Measurements from ENCODE around the gene CYRIA.

CYRIA gene

DNA sequence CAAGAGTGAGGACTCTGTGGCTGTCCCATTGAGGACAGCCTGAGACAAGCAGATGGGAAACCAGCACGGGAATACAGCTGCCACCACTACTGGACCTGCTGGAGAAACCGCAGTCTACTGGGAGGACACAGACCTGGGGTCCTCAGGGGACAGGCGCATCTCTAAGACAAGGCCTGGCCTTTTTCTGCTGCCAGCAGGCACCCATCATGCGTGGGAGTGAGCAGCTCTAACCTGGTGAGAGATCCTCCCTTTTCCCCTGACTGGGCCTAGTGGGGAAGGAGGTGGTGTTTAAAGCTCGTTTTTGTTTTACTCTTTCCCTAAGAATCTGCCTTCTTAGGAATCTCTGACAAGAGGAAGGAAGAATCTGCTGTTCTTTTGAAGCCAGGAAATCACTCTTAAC is 36.6 kb downstream of the CYRIA start:
- DNase-seq (ENCODE audit: low read depth) = no peak

DNA sequence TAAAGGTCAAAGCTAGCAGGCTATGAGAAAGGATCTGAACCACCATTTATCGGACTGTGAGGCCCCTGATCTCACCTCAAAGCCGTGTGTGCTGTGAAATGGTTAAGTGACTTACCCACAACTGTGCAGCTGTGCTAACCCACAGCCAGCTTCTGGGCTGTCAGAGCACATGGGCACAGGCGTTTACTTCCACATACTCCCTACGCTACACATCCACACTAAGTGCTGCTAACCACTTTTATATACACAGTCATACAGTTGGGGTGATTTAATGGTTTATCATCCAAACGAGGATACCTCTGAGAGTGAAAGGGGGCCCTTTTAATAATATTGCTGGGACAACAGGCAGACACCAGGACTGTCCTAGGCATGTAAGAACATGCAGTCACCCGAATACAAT is 37.3 kb downstream of the CYRIA start:
- no peak for DNase-seq (ENCODE audit: low read depth)

DNA sequence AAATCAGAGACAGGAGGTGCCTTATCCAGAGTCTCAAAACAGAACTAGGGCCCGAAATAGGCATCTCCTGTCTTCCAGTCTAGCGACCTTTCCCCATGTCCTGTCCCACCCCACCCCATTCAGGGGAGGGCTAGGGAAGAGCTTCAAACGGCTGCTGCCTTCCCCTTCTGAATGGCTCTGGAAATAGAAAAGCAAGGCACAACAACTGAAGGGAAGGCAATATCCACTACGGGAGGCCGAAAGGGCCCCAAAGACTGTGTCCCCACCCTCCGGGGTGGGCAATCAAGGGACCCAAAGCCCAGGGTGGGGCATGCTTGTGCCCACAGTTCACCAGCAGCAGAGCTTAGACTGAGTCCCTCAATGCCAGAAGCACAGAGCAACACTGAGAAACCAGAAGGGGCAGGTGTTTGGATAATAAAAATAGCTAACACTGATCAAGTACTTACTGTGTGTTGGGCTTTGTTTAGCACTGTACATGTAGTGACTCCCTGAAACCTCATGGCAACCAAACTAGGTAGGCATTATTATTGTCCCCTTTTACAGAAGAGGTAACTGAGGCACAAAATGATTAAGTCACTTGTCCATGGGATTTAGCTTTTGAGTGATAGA is 38.5 kb downstream of the CYRIA start:
- no peak for DNase-seq (ENCODE audit: low read depth)

DNA sequence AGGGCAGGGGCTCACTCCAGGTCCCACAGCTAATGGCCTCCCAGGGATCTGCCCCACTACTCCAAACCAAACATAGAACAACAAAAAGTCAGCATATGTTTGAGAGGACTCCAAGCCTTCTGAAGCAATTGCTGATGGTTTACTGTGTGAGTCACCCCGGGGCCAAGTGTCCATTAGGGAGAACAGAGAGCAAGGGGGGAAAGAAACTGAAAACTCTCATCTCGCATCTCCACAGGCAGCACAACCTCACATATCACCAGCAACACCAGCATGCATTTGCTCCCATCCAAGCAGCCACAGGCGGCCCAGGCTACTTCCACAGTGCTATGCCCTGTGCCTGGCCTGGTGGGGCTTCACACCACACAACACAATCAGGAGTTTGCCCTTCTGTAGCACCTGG is 39.1 kb downstream of the CYRIA start:
- no peak for DNase-seq (ENCODE audit: low read depth)

DNA sequence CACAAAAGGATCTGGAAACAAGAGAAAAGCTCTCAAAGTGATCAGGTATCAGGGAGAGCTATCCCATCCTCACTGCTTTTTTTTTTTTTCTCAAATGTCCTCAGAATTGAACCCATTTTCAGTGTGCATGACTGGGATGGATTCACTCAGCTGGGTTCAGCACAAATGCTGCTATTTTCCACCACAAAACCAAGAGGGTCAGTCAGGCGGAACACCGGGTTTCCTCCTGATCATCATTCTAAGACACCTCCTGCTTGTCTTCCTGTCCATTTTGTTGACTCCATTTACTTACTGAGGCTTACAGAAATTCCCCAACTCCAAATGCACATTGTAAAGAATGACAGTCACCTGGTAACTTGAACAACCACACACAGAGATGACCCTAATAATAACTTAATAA is 39.9 kb downstream of the CYRIA start:
- DNase-seq (ENCODE audit: low read depth) = no peak

DNA sequence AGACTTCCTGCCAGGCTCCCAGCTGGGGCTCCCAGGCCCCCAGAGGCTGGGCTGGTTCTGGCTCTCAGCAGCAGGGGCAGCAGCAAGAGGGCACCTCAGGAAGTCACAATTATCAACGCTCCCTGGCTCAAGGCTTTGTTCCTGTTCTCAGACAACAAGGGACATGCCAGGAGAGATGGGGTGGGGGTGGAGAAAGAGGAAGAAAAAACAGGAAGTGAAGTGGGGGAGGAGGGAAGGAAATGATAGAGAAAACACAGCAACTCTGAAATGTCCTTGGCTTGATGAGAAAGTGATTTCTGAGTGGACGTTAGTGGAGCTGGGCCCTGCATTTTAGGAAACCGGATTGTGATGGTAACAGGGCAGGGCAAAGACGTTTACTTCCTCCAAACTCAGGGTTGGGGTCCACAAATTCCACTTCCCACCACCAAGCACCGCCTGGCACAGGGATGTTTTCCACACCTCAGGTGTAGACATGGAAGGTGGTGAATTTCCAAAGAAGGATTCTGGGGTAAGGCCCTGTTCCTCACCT is 40.4 kb downstream of the CYRIA start:
- no peak for DNase-seq (ENCODE audit: low read depth)

DNA sequence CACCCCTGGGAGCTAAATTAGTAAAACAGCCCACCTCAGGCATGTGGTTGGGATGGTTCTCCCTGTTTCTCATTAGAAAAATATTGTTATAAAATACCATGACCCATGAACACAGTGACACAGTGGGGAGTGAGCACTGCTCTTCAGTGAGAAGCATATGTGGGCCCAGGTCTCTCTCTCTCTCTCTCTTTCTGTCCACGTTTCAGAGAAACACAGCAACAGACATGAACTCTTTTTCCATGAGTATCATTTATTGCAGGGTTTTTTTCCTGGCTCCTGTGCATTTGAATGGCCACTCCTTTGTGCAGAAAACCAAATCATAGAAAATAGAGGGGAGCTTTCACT is 41.2 kb downstream of the CYRIA start:
- no peak for DNase-seq (ENCODE audit: low read depth)

DNA sequence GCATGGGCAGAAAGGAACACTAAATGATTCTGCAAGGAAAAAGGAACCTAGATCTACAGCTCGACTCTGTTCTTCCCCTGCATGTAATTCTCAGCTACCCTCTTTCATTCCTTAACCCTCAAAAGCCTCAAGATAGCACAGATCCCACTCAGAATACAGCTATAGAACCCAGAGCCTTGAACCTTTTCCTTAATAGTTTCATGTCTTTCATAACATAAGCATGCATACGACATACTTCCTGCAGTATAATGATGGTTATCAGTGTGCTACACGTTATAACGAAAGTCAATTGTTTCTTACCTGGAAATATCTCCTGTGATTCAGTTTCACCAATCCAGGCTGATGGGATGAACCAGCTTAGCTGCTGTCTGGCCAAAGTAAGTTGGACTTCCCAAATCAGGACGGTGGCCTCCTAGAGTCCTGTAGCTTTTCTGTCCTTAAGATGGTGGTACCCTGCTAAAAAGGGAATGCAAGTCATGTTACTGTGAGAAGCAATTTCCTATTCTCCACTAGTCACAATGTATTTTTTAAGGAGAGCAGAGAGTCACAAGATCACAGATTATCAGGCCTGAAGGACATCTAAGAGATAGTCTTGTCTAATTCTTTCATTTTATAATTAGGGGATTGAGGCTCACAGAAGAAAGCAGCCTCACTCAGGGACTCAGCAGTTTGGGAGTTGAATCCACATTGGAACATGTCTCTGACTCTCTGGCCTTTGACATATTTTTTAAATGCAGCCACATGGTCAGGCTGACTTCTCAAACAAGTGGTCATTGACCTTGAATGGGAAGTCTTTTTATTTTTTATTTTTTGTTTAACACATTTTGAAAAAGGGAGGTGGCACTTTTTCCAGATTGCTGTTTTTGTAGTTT is 41.8 kb downstream of the CYRIA start:
- no peak for DNase-seq (ENCODE audit: low read depth)

DNA sequence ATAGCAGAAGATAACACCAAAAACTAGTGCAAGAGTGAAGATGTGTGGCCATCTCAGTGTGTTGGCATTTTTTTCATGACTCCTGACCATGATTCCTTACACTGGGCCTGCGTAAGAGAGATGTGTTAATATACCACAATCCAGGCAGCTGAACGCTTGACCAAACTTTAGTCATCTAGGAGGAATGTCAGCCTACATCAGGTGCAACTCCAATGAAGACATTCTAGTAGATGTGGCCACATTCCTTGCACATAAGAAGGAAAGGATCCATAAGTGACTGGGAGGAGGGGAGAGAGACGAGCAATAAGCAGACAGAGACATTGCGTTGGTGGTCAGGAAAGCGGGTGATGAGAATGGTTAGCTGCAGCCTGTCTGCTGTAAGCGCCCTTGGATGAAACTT is 42.6 kb downstream of the CYRIA start:
- peak; percentile 69 for DNase-seq (ENCODE audit: low read depth)

DNA sequence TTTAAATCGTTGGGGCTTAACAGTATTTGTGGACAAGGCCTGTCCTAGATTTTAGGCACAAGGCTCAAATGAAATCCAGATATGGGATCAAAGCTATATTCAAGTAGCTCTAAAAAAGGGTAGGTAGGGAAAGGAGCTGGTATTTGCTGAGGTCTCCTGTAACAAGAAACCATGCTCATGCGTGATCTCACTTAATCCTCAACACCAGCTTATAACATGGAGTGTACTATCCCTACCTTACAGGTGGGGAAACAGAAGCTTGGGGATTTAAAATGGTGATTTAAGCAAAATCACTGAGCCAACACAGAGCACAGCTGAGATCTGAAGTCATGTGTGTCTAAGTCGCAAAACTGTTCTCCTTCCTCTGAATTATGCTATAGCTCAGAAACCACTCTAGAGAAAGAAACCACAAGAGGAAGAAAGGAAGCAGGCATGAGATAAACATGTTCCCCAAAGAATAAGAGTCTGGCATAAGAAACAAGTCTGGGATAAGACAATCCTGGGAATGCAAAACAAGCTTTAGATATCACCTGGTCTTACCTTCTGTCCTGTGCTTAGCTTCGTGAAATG is 43.1 kb downstream of the CYRIA start:
- no peak for DNase-seq (ENCODE audit: low read depth)

DNA sequence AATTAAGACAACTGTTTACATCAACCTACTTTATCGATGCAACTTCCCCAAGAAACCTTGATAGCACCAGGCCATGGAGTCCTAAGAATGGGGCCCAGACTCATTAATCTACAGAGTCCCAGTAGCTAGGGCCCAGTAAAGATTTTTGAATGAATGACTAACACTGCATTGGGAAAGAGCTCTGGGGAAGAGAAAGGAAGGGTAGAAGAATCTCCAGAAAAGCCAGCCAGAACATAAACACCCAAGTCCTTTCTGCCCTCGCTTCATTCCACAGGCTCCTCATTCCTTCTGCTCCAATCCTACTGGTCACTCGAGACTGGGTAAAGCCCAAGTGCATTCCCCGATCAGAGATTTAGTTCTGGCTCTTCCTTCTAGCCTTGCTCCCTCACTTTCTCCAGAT is 44.3 kb downstream of the CYRIA start:
- DNase-seq (ENCODE audit: low read depth) = no peak

DNA sequence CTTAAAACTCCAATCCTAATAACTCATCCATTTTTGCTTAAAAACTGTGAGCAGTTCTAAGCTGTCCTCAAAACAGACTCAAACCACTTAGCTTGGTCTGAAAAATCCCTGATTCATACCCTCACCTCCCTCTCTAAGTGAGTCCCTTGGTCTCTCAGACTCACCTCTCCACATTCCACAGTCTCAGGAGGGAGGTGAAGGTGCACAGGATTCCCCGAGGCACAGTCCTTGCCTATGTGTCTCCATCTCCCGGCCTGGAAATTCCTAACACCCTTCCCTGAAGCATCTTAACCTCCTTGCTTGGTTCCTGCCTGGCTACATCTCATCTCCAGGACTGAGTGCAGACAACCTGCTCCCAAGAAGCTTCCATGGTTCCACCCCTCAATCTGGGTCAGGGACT is 45.0 kb downstream of the CYRIA start:
- no peak for DNase-seq (ENCODE audit: low read depth)

DNA sequence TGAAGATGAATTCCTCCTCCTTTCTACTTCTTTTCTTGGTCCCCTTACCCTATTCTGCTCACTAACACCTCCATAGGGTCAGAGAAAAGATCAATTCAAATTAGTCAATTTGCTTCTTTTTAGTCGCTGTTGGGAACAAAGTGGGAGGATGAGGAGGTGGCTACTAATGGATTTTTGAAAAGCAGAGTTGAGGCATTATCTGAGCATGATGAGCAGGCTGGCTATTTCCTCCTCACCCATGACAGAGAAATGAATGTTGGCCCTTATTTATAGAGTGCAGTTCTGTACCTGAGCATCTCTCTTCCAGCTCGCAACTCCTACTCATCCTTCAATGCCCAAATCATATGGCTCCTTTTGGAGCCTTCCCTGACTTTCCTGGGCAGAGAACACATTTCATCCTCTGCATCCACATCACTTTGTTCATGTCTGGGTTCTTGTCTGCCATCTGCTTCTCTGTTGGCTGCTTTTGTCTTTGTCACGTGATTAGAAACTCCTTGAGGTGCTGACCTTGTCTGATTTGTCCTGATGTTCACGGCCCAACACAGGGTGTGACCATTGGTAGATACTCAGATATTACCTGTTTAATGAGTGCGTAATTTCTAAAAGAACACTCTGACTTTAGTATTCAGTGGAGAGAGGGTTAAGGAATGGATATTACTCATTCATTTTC is 45.9 kb downstream of the CYRIA start:
- no peak for DNase-seq (ENCODE audit: low read depth)

DNA sequence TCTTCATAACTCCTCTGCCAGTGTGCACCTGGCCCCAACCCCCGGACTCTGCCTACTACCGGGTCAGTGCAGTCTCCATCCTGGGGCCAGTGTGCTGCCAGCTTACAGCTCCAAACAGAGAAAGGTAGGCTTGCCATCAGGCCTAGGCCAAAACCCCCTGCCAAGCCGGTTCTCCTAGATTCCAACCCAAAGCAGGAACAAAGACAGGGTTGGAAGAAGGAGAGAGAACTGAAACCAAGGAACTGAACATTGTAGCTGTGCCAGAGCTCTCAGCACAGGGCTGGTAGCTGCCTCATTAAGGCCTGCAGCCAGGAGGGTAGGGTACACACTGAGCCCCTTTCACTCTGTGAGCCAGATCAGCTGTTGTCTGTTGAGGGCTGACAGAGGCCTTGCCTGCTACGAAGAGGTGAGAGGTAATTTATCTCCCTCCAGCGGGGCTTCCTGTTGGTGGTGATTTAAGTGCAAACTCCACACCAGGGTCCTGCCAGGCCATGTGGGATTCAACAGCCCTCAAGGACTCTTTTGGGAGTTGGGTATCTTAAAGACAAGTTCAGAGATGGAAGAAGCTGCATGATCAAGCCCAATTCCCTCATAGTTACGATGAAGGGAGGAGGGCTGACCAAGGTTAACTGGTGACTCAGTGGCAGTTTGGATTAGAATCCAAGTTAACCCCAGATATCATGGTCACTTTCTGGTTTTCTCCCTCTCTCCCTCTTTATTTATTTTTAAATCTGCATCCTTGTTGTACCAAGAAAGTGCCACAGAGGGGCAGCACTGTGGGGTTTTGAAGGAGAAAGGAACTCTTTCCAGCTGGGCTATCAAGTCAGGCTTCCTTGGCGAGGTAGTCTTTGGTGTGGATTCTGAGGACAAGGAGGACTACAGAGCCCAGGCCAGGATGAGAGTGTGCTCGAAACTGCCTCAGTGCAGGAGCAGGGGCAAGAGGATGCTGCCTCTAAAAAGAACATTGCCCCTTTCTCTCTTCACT is 48.1 kb downstream of the CYRIA start:
- peak; percentile 5 for DNase-seq (ENCODE audit: low read depth)

Measured in amniotic epithelial cell (primary cell).